DMS53 treated with DMSO at 0.1 percent for 48 hours (cell line): ENCODE results near the gene CYP27C1.

Source experiments
- DNase-seq: peaks from one replicate; lab custom pipeline; 2025; ENCODE audit not compliant: unreplicated experiment; lab: John Stamatoyannopoulos, UW

CYP27C1 gene

DNA sequence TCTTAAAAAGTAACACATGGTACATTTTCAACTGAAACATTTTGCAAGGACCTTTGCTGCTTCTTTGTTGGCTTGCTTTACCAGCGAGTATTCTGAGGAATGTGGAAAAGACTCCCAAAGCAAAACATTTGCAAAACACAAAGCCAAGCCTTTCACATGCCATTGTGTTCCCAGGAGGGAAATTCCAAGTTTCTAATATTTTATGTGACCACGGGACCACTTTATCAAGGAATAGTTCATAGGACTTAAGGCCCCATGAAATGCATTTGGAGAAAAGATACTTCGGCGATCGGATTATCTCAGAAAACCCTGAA, 26.2 kb downstream of the CYP27C1 start:
- DNase-seq: no peak

DNA sequence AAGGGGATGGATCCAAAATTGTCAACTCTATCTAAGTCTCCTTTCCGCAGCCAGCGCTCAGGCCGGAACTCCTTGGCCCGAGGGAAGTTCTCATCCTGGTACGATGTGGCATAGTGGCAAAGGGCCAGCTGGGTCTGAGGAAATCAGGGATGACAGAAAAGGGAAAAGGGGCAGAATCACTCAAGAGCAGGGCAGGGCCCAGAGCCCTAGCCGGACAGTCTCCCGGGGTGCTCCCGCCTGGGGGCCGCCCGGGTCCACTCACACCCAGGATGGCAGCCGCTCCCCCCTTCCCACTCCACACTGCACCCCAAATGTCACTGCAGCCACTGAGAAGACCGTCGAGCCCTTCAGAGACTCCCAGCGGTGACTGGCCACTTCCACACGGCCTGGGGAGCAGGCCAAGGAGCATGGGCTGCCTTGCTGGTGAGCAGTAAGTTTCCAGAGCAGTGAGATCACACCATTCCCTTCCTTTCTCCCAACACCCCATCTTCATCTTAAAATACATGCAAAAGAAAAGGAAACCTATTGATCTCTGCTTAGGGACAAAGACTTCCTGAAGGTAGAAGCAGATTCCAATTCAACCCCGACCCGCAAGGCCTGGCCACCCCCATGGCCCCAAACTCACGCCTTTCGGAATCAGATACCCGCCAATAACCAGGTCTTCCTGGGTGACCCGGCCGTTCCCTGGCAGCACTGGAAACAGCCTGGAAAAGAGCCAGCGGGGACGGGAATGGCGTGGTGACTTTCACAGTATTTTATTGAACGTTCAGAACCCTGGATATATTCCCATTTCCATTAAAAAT, 26.7 kb downstream of the CYP27C1 start:
- no peak for DNase-seq

DNA sequence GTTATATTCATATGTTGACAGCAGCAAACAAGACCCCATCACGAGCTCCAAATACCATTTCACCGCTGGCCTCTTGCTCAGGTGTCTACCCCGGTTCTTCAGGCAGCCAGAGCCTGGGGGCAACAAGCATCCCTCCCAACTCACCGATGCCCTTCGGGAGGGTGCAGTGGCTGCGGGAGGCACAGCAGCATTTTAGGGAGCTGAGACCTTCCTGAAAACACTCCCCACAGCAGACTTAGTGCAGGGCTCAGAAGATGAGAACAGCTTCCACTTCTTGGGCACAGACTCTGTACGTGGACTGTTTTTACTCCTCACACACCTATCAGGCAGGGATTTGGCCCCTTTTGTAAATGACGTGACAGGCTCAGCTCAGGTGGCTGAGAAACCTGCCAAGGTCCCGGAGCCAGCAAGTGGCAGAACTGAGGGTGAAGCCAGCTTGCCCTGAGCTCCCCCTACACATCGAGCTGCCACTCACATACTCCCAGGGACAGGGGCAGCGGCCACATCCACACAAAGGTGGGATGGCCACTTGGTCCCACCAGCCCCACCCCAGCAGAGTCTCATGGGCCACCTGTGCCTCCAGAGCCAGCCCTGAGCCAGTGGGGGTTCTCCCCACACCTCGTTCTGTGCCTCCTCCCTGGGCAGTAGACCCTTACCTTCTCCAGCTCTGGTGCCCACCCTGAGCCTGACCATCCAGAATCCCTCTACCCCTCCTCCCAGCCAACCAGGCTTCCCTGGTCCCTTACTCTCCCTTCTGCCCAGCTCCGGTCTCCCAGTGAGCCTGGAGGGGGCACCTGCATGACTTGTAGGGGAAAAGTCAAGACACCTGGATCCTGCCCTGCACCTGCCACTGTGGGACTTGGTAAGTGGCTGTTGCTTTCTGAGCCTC, 28.5 kb downstream of the CYP27C1 start:
- no peak for DNase-seq

DNA sequence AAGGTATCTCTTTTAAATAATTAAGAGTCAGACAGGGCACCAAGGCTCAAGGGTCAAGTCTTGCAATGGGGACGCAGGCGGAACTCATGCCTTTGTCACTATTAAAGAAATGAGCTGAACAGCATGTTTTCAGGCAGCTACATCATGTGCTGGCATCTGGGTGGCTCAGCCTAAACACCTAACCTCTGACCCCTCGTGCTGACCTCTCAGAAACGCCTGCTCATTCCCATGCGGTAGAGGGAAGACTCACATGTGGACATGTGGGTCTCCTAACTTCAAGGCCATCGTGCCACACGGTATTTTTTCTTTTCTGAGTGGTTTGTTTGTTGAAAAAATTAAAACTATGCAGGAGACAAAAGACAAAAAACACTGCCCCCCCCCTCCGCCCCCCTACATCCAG, 31.3 kb downstream of the CYP27C1 start:
- no peak for DNase-seq

DNA sequence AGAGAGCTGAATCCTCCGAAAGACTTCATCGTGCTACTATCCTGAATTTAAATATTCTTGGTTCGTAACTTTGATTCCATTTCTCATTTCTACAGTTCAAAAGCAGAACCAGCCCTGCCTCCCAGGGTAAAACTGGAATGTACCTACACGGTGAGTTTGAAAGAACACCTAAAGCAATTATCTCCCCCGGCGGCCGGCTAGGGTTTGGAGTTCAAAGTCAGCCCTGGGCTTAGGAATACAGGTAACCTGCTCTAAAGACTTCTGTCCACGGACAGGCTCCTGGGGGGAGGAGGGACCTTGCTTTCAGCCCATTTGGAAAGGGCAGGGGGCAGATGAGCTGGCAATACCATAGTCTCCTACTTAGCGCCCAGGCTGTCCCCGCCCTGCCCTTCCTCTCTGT, 32.3 kb downstream of the CYP27C1 start:
- no peak for DNase-seq

DNA sequence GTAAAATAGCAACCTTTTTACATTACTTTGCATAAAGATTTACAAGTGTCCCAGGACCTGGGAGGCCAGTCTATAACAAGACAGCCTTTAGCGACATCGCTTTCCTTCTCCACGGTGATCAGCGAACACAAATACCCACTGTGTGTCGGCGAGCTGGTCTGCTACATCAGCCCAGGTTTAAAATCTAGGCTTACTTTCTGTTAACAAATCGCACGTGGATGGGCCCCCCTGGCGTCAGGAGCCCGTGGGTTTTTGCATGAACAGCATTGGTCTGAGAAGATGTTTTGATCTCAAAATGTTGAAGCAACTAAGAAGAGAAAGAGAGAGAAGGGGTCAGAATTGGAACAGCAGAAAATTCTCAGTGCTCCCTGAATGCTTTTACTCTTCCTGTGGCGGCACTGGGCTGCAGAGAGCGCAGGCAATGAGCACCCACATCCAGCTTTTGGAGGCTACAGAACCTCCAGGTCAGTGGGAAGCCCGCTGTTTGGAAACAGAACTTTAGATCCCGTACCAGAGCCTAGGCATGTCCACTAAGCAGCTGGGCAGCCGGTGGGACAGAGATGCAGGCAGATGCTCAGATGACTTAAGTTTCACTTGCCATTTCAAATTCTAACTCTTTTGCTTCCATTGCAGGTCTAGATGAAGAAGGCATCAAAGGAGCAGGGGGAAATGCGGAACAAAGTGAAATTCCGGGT, 32.9 kb downstream of the CYP27C1 start:
- DNase-seq: no peak

DNA sequence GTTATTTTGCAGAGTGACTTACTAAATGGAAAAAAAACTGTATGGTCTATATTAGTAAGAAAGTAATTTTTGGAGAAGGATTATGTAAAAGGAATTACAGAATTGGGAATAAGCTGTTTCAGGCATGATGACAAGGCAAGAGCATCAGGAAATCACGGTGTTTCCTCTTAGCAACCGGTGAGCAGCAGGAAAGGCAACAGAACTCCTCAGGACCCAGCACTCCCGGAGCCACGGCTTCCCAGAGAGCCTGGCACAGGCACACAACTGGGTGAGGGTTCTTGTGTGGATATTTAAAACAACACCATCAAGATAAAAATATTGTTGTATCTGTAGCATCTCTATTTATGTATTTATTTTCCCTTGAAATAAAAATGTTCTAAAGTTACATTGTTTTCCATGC, 34.4 kb downstream of the CYP27C1 start:
- no peak for DNase-seq

DNA sequence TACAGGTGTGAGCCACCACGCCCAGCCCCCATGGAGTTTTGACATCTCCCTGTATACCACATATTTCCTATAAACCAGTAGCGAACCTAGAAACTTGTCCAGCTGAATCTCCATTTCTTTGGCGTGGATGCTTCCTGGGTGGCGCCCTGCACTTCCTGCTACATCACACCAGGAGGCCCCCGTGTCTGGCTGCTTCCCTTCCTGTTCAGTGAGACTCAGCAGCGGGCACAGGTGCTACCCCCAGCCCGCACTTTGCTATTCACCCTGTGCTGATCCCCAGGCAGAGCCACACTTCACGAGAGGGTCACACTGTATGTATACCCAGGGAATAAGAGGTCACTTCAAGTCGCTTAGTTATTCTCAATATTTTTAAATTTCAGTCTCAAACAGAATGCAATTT, 35.0 kb downstream of the CYP27C1 start:
- no peak for DNase-seq

DNA sequence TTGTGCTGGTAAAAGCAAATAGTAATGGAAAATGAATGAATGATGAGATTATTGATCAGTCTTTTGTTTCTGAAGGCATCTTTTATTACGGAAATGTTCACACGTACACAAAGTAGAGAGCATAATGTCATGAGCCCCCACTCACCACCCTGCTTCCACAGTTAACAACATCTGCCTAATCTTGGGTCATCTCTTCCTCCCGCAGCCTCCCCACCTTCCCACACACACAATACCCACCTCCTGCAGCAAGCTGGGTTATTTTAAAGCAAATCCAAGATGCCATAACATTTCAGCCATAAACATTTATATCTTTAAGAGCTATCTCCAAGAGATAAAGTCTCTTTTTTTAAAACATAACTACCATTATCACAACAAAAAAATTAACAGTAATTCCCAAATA, 36.3 kb downstream of the CYP27C1 start:
- DNase-seq: no peak

DNA sequence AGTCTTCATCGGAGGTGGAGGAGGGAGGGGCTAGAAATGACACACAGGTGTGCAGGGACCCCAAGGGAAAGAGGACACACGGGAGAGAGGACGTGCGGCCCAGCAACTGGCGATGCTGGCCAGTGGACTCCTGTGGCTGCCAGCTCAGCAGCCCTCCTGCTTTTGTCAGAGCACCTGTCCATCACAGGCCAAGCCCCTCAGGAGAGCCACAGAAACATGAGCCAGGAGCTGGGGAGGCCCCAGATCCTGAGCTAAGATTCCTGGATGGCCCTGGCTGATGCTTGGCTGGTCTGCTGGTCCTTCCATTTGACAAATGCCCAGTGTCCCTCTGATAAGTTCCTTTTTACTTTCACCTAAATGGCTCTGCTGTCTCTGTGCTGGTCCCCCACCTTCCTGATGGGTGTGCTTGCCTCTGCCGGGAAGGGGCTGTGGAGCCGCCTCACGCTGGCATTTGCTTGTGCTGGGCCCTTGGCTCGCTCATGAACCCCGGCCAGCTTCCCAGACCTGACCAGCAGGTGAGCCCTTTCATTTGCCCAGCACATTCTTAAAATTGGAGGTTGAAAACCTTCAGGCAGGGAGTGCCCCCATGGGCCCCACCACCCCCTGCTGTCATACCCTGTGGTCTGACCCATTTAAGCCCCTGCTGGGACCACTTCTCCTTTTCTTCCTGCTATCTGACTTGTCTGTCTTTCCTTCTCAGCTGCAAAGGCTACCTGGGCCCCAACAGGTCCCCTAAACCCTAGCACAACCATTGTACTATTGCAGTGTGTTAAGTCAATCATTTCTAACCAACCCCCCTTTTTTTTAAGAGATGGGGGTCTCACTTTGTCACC, 37.3 kb downstream of the CYP27C1 start:
- DNase-seq: no peak

DNA sequence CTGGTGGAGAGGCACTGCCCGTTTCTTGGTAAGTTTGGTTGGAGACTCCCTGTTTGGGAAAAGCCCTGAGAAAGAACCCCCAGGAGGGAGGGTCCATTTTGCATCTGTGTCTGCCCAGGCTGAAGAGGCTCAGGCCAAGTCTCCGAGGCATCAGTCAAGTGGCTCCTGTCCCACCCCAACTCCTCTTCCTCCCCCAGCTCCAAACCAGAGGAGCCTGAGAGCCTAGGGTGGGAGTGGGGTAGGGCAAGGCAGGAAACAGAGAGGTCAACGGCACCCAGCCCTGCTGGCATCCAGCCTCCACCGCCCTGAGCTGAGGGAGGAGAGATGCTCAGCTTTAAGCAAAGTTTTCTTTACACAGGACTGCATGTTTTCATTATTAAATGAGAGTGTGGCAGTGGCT, 38.2 kb downstream of the CYP27C1 start:
- DNase-seq: no peak

DNA sequence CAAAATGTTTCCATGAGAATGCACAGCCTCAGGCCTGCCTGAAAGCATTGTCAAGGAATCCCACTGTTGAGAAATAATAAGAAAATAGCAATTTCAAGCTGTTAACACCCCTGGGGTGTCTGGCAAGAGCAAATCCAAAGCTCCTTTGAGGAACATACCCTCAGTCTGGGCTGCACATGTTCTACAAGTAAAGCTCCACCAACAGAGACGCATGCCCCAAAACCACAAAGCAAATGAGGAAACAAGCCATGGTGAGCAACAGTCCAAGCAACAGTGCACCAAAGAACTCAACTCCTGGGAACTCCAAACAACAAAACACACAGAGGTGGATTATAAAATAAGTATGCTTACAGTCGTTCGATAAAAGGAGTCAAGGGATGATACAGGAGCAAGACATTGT, 40.3 kb downstream of the CYP27C1 start:
- no peak for DNase-seq

DNA sequence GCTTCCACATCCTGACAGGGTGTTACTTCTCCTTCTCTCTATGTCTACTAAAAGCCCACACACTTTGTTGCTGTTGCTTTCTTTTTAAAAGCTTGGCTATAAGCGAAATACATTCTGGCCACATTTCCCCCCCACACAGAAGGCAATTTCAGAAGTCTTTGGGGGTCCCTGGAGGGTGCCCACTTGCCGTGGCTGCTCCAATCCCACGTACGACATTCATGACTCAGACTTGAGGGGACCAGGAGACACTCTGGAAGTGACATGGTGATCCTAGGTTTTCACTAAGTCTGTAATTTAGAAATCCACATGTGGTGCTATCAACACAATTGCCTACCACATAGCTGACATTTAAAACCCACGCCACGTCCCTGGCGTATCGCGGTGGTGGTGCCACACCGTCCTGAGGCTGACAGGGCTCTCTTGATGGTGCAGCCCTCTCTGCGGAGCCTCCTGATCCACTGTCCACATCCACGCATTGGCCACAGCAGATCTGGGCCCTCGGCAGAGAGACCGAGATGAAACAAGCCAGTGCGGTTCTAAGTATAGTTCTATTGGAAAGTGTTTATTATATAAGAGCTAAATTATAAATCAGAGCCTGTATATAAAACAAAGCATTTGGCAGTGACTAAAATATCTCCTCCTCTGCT, 42.4 kb downstream of the CYP27C1 start:
- no peak for DNase-seq

DNA sequence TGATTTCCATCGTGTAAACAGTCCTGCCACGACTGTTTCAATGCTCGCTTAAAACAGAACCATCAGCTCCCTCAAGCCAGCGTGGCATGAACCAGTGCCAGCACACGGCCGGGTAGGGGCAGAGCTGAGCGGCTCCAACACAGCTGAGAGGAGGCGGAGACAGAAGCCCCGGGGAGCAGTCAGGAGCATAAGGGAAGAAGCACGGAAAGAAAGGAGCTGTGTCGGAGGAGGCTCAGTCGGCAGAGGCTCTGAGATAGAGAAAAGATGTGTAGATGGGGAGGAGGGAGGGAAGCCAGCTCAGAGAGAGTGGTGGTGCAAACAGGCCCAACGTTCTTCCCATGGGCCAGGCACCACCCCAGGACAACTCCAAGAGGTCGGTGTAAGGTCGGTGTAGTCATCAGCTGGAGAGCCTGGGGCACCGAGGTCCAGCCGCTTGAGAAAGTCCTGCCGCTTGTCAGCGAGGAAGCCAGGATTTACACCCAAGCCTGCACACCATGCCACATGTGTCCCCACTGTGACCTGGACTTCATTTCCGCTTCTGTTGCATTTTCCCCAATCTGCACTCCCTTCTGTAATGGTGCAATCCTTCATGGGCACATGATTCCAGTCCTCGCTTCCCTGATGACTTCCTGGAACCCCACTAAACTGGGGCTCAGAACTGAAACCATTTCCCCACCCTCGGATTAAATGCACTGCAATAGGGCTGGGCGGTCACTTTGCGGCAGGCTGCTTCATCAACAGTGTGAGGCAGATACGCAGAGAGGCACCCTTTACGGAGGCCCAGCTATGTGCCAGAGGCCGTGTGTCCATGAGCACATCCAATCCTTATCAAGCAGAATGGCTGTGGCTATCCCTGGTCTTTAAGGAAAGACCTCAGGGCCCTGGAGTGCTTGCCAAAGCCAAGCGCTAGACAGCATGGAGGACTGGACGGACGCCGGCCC, 43.5 kb downstream of the CYP27C1 start:
- no peak for DNase-seq

DNA sequence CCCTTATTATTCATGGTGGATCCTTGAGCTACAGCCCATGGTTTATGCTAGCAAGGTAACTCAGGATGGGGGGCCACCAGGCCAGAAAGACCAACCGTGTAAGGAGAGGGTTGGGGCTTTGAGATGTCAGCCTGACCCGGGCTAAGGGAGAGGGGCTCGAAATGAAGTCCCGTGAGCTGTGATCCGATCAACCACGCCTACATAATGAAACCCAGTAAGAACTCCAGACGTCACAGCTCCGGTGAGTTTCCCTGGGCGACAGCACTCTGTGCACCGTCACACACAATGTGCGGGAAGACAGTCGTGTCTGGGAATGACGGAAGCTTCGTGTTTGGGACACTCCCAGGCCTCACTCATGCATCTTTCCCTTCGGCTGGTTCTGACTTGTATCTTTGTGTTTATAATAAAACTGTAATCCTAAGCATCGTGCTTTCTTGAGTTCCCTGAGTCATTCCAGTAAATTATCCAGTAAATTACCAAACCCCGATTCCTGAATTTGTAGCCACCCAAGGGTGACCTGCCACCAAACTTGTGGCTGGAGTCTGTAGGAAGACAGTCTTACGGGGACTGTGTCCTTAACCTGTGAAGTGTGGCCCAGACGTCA, 44.2 kb downstream of the CYP27C1 start:
- DNase-seq: no peak

DNA sequence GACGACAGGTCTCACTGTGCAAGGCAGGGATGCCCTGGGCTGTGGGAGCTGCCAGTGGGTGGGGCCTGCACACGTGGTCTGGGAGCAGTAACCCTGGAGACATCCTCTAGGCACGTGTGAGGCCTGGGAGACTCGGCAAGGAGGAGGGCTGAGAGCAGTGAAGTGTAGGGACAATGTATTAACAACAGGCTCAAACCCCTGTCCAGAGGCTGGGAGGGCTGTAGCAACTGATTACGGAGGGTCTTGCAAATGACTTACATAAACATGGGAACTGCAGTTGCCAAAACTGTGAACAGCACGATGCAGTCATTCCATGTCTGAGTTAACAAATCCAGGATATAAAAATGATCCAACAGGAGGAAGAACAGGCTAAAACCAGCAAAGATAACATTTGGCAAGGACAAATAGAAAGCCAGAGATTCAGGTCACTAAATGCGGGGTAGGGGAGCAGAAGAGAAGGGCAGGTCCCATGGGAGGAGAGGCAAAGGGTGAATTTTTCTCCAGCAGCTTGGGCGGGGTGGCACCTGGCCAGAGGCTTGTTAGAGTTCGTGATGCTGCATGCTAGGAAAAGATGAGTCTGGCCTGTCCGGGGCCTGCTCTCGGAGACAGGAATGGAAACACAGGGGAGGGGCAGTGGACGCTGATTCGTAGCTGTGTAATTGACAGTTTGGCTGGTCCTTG, 44.9 kb downstream of the CYP27C1 start:
- DNase-seq: no peak

DNA sequence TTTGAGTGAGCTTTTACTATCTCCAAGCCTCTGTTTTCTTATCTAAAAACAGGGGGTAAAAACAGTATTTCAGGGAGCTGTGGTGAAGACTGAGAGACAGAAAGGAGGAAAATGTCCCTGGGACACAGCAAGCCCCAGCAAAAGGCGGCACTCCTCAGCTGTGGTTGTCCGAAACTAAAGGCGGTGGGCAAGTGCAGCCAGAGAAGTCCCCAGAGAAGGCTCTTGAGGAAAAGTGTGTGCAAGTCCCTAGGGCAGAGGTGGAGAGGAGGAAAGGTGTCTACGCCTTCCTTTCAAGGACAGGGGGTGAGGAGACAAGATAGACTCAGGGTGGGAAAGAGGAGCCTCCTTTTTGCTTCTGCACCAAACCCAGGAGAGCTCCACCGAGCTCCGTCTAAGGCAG, 45.5 kb downstream of the CYP27C1 start:
- DNase-seq: no peak

DNA sequence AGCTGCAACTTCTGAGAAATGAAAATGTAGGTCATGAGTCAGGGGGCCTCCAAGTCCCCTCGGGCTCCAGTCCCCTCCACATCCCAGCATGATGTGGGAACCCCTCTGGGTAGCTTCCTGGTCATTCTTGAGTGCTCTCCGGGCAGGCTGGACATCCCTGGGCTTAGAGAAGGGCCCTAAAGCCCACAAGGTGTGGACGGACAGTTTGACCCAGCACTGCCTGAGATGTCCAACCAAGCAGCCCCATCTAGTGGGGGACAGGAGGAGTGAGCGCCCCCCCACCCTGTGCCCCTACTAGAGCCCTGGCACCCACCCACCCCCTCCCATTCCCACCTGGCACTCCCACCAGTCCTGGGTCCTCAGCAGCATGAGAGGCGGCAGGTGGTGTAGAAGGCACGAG, 46.0 kb downstream of the CYP27C1 start:
- DNase-seq: no peak
